Measurements from ENCODE around the gene PPARD.

PPARD gene

GRCh38 chr6:35441205-35441604, 98.8 kb downstream of the PPARD start:
- POLR2A ChIA-PET: no interaction called here
- no peak for DNase-seq (ENCODE audit: extremely low spot score)
- CTCF ChIA-PET: no interaction called here
- no peak for TF ChIP-seq PKNOX1 (IDR thresholded peaks at IDR 0.05)
- TF ChIP-seq ELF4 (IDR thresholded peaks at IDR 0.05): no peak
- no peak for TF ChIP-seq BHLHE40 (IDR thresholded peaks at IDR 0.05; ENCODE audit: borderline replicate concordance)
- TF ChIP-seq SUZ12 (IDR thresholded peaks at IDR 0.05): no peak
- no peak for TF ChIP-seq HDGF (IDR thresholded peaks at IDR 0.05; ENCODE audit: borderline replicate concordance)
- no peak for TF ChIP-seq SP1 (IDR thresholded peaks at IDR 0.05)
- TF ChIP-seq CTBP1 (IDR thresholded peaks at IDR 0.05; ENCODE audit: borderline replicate concordance): no peak
- TF ChIP-seq LEF1 (IDR thresholded peaks at IDR 0.05; ENCODE audit: borderline replicate concordance): no peak
- no peak for TF ChIP-seq FOXA1 (IDR thresholded peaks at IDR 0.05)
- no peak for TF ChIP-seq ARNT (IDR thresholded peaks at IDR 0.05)
- no peak for TF ChIP-seq L3MBTL2 (conservative IDR thresholded peaks at IDR 0.05)
- no peak for TF ChIP-seq FOXM1 (IDR thresholded peaks at IDR 0.05; ENCODE audit: borderline replicate concordance)
- no peak for TF ChIP-seq NFRKB (IDR thresholded peaks at IDR 0.05)
- TF ChIP-seq ZNF384 (IDR thresholded peaks at IDR 0.05): no peak

- TF ChIP-seq ZNF384 (IDR thresholded peaks at IDR 0.05) (no peak), NFRKB (IDR thresholded peaks at IDR 0.05) (no peak), SUZ12 (IDR thresholded peaks at IDR 0.05) (no peak), CTBP1 (IDR thresholded peaks at IDR 0.05; ENCODE audit: borderline replicate concordance) (no peak), ARNT (IDR thresholded peaks at IDR 0.05) (no peak), SP1 (IDR thresholded peaks at IDR 0.05) (no peak), PKNOX1 (IDR thresholded peaks at IDR 0.05) (no peak), HDGF (IDR thresholded peaks at IDR 0.05; ENCODE audit: borderline replicate concordance) (no peak), TARDBP (IDR thresholded peaks at IDR 0.05) (no peak), FOXK2 (IDR thresholded peaks at IDR 0.05) (no peak), L3MBTL2 (conservative IDR thresholded peaks at IDR 0.05) (no peak), FOXM1 (IDR thresholded peaks at IDR 0.05; ENCODE audit: borderline replicate concordance) (no peak), FOXA1 (IDR thresholded peaks at IDR 0.05) (no peak), LEF1 (IDR thresholded peaks at IDR 0.05; ENCODE audit: borderline replicate concordance) (no peak), ELF4 (IDR thresholded peaks at IDR 0.05) (no peak), BHLHE40 (IDR thresholded peaks at IDR 0.05; ENCODE audit: borderline replicate concordance) (no peak)
- ChIA-PET POLR2A (no interaction called here), CTCF (no interaction called here)
Observed at GRCh38 chr6:35441642-35442041, 99.3 kb downstream of the PPARD start.

GRCh38 chr6:35442693-35443092, 100.3 kb downstream of the PPARD start:
- TF ChIP-seq FOXM1 (IDR thresholded peaks at IDR 0.05; ENCODE audit: borderline replicate concordance): no peak
- TF ChIP-seq PKNOX1 (IDR thresholded peaks at IDR 0.05): no peak
- no peak for TF ChIP-seq ELF4 (IDR thresholded peaks at IDR 0.05)
- no peak for TF ChIP-seq L3MBTL2 (conservative IDR thresholded peaks at IDR 0.05)
- no peak for TF ChIP-seq ARNT (IDR thresholded peaks at IDR 0.05)
- no peak for TF ChIP-seq NFRKB (IDR thresholded peaks at IDR 0.05)
- TF ChIP-seq SP1 (IDR thresholded peaks at IDR 0.05): no peak
- TF ChIP-seq ZNF384 (IDR thresholded peaks at IDR 0.05): no peak
- TF ChIP-seq SUZ12 (IDR thresholded peaks at IDR 0.05): no peak
- no peak for TF ChIP-seq HDGF (IDR thresholded peaks at IDR 0.05; ENCODE audit: borderline replicate concordance)
- TF ChIP-seq FOXA1 (IDR thresholded peaks at IDR 0.05): no peak
- no peak for TF ChIP-seq TARDBP (IDR thresholded peaks at IDR 0.05)
- no peak for TF ChIP-seq BHLHE40 (IDR thresholded peaks at IDR 0.05; ENCODE audit: borderline replicate concordance)
- no peak for TF ChIP-seq LEF1 (IDR thresholded peaks at IDR 0.05; ENCODE audit: borderline replicate concordance)
- TF ChIP-seq FOXK2 (IDR thresholded peaks at IDR 0.05): no peak
- TF ChIP-seq CTBP1 (IDR thresholded peaks at IDR 0.05; ENCODE audit: borderline replicate concordance): no peak
- DNase-seq (ENCODE audit: extremely low spot score): no peak
- ChIA-PET CTCF (no interaction called here), POLR2A (no interaction called here)

More at GRCh38 chr6:35441642-35442041, 99.3 kb downstream of the PPARD start:
- no peak for DNase-seq (ENCODE audit: extremely low spot score)

GRCh38 chr6:35443341-35444030, 101.1 kb downstream of the PPARD start:
- TF ChIP-seq TARDBP (IDR thresholded peaks at IDR 0.05) (no peak), FOXK2 (IDR thresholded peaks at IDR 0.05) (no peak), ELF4 (IDR thresholded peaks at IDR 0.05) (no peak), LEF1 (IDR thresholded peaks at IDR 0.05; ENCODE audit: borderline replicate concordance) (no peak), CTBP1 (IDR thresholded peaks at IDR 0.05; ENCODE audit: borderline replicate concordance) (no peak), SP1 (IDR thresholded peaks at IDR 0.05) (no peak), ZNF384 (IDR thresholded peaks at IDR 0.05) (no peak), ARNT (IDR thresholded peaks at IDR 0.05) (no peak), PKNOX1 (IDR thresholded peaks at IDR 0.05) (no peak), HDGF (IDR thresholded peaks at IDR 0.05; ENCODE audit: borderline replicate concordance) (no peak), FOXM1 (IDR thresholded peaks at IDR 0.05; ENCODE audit: borderline replicate concordance) (no peak), NFRKB (IDR thresholded peaks at IDR 0.05) (no peak), FOXA1 (IDR thresholded peaks at IDR 0.05) (no peak), BHLHE40 (IDR thresholded peaks at IDR 0.05; ENCODE audit: borderline replicate concordance) (no peak), L3MBTL2 (conservative IDR thresholded peaks at IDR 0.05) (no peak)
- DNase-seq (ENCODE audit: extremely low spot score): no peak
- POLR2A ChIA-PET: no interaction called here
- CTCF ChIA-PET: no interaction called here

- TF ChIP-seq FOXA1 (IDR thresholded peaks at IDR 0.05) (no peak), NFRKB (IDR thresholded peaks at IDR 0.05) (no peak), BHLHE40 (IDR thresholded peaks at IDR 0.05; ENCODE audit: borderline replicate concordance) (no peak), ELF4 (IDR thresholded peaks at IDR 0.05) (no peak), LEF1 (IDR thresholded peaks at IDR 0.05; ENCODE audit: borderline replicate concordance) (no peak), HDGF (IDR thresholded peaks at IDR 0.05; ENCODE audit: borderline replicate concordance) (no peak), PKNOX1 (IDR thresholded peaks at IDR 0.05) (no peak), FOXM1 (IDR thresholded peaks at IDR 0.05; ENCODE audit: borderline replicate concordance) (no peak), TARDBP (IDR thresholded peaks at IDR 0.05) (no peak), FOXK2 (IDR thresholded peaks at IDR 0.05) (no peak), SUZ12 (IDR thresholded peaks at IDR 0.05) (no peak), CTBP1 (IDR thresholded peaks at IDR 0.05; ENCODE audit: borderline replicate concordance) (no peak), L3MBTL2 (conservative IDR thresholded peaks at IDR 0.05) (no peak), SP1 (IDR thresholded peaks at IDR 0.05) (no peak), ARNT (IDR thresholded peaks at IDR 0.05) (no peak), ZNF384 (IDR thresholded peaks at IDR 0.05) (no peak)
- CTCF ChIA-PET: no interaction called here
- no peak for DNase-seq (ENCODE audit: extremely low spot score)
- POLR2A ChIA-PET: no interaction called here
Observed at GRCh38 chr6:35445691-35446090, 103.3 kb downstream of the PPARD start.
